ENCODE data around the gene NUP62.
A peak's percentile ranks its signal among the peaks of the same experiment; 100 is the strongest.

The NUP62 gene

DNA sequence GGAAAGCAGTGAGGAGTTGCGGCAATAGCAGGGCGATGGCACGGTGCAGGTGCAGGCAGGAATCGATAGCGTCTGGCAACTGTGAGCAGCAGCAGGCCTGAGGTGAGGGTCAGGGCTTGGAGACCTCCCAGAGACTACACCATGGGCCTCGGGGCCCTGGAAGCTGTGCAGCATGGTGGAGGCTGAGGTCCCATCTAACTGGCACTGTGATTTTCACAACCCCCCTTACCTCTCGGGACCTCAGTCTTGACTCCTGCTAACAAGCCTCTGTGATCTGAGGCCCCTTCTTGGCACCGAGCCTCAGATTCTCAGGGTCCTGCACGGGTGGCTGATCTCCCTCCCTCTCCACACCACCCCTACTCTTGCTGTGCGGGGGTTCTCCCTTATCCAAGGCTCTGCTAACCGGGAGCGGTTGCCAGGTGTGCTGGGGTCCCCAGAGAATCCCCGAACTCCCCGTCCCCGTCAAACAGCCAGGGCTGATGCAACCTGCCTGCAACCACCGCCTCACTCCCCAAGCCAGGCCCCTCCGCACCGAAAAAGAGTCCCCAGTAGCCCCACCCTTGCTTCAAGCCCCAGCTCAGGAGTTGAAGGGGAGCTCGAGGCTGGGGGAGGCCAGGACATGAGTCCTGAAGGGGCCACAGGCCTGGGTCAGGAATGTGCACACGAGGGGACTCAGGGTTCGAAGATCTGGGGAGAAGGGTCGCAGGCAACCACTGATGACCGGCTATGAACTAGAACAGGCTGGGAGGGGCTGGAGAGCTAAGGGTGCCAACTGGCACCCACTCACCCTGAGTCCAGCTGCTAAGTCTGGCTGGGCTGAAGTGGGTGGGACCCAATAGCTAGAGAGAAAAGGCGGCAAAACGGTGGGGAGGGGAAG is 5.1 kb downstream of the NUP62 start:
- Histone ChIP-seq H3K4me3 (ENCODE audit: insufficient read length, low read depth) (no peak overlapping the region), H3K27me3 (ENCODE audit: insufficient read depth, insufficient read length) (no peaks in the 10 kb centered on the region), H3K4me1 (ENCODE audit: insufficient read depth, insufficient read length) (peaks cover 41% of the 10 kb centered on the region), H3K36me3 (ENCODE audit: insufficient read depth, insufficient read length, low read length) (peaks cover 77% of the 10 kb centered on the region), H3K9ac (ENCODE audit: insufficient read length, low read depth) (peak overlapping the region; percentile 13), H3K9me3 (ENCODE audit: insufficient read depth, low read length) (no peaks in the 10 kb centered on the region)
- TF ChIP-seq YY1 (IDR thresholded peaks at IDR 0.05; ENCODE audit: insufficient read depth, insufficient read length) (no peak), SUZ12 (IDR thresholded peaks at IDR 0.05; ENCODE audit: extremely low read depth, insufficient read depth, insufficient read length) (no peak), ZNF274 (IDR thresholded peaks at IDR 0.05; ENCODE audit: low read depth, low read length) (no peak)
- DNase-seq (ENCODE audit: low read depth, low spot score): no peak

DNA sequence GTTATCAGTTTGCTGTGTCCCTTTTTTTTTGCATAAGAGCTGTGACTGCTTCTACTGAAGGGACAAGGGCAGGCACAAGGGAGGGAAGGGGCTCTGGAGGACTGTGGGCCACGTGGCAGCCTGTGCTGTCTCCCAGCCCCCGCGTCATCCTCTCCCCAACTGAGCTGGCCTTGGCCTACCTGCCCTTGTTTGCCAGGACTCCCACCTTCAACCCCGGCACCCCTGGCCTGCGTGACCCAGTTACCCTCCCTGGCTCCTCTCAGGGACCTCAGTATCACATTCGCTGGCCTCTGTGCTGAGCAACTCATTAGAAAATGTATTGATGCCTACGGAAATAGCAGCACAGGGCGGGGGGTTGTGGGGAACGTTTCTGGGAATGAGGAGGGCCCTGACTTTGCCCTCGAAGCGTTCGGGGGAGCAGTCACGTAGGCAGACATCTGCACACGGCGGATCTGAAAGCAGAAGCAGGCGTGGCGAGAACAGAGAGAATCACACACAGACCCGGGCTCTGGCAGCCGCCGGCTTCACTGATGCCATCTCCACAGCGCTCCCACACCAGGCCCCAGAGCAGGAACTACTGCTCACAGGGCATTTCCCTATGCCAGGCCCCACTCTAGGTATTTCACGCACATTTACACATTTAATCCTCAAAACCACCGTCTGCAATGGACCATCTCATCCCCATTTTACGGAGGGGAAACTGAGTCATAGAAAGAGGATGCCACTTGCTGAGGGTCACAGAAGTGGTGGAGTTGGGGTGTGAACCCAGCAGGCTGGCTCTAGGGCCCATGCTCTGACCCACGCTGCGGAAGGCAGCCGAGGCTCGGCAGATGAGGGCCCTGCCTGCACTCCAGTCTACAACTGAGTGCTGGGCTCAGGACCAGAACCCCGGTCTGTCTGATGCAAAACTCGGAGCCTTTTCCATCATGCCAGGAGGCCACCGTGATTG is 6.0 kb downstream of the NUP62 start:
- Histone ChIP-seq H3K4me3 (ENCODE audit: insufficient read length, low read depth) (no peak overlapping the region), H3K36me3 (ENCODE audit: insufficient read depth, insufficient read length, low read length) (peaks cover 84% of the 10 kb centered on the region), H3K9ac (ENCODE audit: insufficient read length, low read depth) (peak overlapping the region; percentile 50), H3K9me3 (ENCODE audit: insufficient read depth, low read length) (no peaks in the 10 kb centered on the region), H3K27me3 (ENCODE audit: insufficient read depth, insufficient read length) (no peaks in the 10 kb centered on the region), H3K4me1 (ENCODE audit: insufficient read depth, insufficient read length) (peaks cover 41% of the 10 kb centered on the region)
- TF ChIP-seq ZNF274 (IDR thresholded peaks at IDR 0.05; ENCODE audit: low read depth, low read length) (no peak), YY1 (IDR thresholded peaks at IDR 0.05; ENCODE audit: insufficient read depth, insufficient read length) (no peak), SUZ12 (IDR thresholded peaks at IDR 0.05; ENCODE audit: extremely low read depth, insufficient read depth, insufficient read length) (no peak)
- no peak for DNase-seq (ENCODE audit: low read depth, low spot score)

DNA sequence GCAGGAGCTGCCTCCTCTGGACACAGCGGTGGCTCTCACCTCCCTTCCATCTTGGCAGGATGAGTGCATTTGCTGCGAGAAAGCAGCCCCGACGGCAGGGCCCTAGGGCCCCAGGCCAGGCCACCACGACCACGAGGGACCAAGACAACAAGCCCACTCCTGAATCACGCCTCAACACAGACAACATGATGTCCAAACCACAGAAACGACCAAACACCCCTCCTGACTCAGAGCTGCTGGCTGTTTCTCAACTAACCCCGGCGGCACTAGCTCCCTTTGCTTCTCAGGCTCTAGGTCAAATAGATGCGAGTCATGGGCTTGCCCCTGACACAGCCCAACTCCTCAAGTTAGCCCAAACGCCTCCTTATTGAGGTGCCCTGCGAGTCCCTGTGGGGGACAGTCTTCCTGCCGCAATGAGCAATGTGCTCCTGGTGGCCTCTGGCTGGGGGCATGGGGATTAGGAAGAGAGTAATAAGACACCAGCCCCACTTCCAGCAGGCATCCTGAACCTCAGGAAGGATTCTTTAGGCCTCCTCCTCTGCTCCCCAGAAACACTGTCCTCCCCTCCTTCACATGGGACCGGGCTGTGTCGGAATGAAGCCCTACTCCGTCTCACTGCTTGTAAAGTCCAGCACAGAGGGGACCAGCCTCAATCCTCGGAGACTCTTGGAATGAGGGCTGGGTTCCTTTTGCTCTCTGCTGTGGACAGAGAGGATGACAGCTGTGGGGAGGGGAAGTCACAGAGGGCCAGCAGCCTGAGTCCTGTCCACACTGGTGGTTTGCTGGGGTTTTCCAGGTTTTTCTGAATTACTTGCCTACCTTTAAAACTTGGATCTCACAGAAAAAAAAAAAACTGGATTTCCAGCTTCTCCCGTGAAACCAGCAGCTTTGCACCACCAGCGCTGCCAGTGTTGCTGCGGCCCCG is 7.2 kb downstream of the NUP62 start:
- no peak for DNase-seq (ENCODE audit: low read depth, low spot score)
- H3K36me3 ChIP-seq (ENCODE audit: insufficient read depth, insufficient read length, low read length): peaks cover 86% of the 10 kb centered on the region

DNA sequence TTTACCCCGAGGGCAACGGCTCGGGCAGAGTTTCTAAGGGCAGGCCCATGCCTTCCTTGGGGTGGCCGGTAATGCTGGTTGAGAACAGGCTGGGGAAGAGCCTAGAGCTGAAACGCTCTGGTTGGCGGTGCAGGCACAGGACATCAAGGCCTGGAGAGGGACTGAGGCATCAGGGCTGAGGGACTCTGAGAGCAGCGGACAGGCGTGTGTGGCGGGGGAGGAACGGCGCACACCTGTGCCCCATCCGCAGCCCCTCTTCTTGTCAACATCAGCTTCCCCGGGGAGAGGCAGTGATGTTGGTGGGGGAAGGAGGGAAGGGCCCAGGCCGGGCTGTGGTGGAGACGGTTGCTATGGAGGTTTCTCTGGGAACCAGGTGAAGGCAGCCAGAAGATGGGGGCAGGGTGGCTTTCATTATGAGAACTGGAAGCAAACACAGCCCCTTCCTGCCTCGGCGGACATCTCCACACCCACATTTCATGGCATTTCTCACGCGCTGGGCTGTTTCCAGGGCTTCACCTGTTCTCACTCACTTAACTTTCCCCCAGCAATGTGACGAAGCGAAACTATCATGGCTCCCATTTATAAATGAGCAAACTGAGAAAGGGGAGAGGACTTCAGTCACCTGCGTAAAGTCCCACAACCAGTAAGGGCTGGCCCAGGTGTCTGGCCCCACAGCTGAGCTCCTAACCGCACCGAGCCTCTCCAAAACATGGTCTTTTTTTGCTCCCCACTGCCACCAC is 8.5 kb downstream of the NUP62 start:
- DNase-seq (ENCODE audit: low read depth, low spot score): no peak
- Histone ChIP-seq H3K9me3 (ENCODE audit: insufficient read depth, low read length) (no peaks in the 10 kb centered on the region), H3K27me3 (ENCODE audit: insufficient read depth, insufficient read length) (no peaks in the 10 kb centered on the region), H3K4me1 (ENCODE audit: insufficient read depth, insufficient read length) (peaks cover 33% of the 10 kb centered on the region), H3K9ac (ENCODE audit: insufficient read length, low read depth) (no peak overlapping the region), H3K36me3 (ENCODE audit: insufficient read depth, insufficient read length, low read length) (peaks cover 84% of the 10 kb centered on the region), H3K4me3 (ENCODE audit: insufficient read length, low read depth) (no peak overlapping the region)
- no peak for TF ChIP-seq YY1 (IDR thresholded peaks at IDR 0.05; ENCODE audit: insufficient read depth, insufficient read length)
- no peak for TF ChIP-seq ZNF274 (IDR thresholded peaks at IDR 0.05; ENCODE audit: low read depth, low read length)
- TF ChIP-seq SUZ12 (IDR thresholded peaks at IDR 0.05; ENCODE audit: extremely low read depth, insufficient read depth, insufficient read length): no peak

More for the DNA sequence above, 7.2 kb downstream of the NUP62 start:
- H3K9me3 ChIP-seq (ENCODE audit: insufficient read depth, low read length): no peaks in the 10 kb centered on the region
- peaks cover 36% of the 10 kb centered on the region for H3K4me1 ChIP-seq (ENCODE audit: insufficient read depth, insufficient read length)
- TF ChIP-seq YY1 (IDR thresholded peaks at IDR 0.05; ENCODE audit: insufficient read depth, insufficient read length): no peak
- TF ChIP-seq ZNF274 (IDR thresholded peaks at IDR 0.05; ENCODE audit: low read depth, low read length): no peak
- TF ChIP-seq SUZ12 (IDR thresholded peaks at IDR 0.05; ENCODE audit: extremely low read depth, insufficient read depth, insufficient read length): no peak
- no peaks in the 10 kb centered on the region for H3K27me3 ChIP-seq (ENCODE audit: insufficient read depth, insufficient read length)
- no peak overlapping the region for H3K4me3 ChIP-seq (ENCODE audit: insufficient read length, low read depth)
- no peak overlapping the region for H3K9ac ChIP-seq (ENCODE audit: insufficient read length, low read depth)

DNA sequence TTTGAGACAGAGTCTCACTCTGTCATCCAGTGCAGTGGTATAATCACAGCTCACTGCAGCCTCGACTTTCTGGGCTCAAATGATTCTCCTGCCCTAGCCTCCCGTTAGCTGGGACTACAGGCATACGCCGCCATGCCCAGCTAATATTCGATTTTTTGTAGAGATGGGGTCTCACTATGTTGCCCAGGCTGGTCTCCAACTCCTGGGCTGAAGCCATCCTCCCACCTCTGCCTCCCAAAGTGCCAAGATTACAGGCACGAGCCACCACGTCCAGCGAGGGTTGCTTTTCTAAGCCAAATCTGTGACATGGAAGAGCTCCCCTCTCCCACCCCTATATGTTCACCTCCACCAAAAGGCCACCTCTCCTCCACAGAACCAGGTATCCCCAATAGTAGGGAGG is 11.2 kb downstream of the NUP62 start:
- peaks cover 85% of the 10 kb centered on the region for H3K36me3 ChIP-seq (ENCODE audit: insufficient read depth, insufficient read length, low read length)
- H3K27me3 ChIP-seq (ENCODE audit: insufficient read depth, insufficient read length): no peaks in the 10 kb centered on the region
- no peak for DNase-seq (ENCODE audit: low read depth, low spot score)
- H3K4me1 ChIP-seq (ENCODE audit: insufficient read depth, insufficient read length): peaks cover 22% of the 10 kb centered on the region
- H3K9ac ChIP-seq (ENCODE audit: insufficient read length, low read depth): no peak overlapping the region
- H3K4me3 ChIP-seq (ENCODE audit: insufficient read length, low read depth): no peak overlapping the region
- H3K9me3 ChIP-seq (ENCODE audit: insufficient read depth, low read length): no peaks in the 10 kb centered on the region
- no peak for TF ChIP-seq ZNF274 (IDR thresholded peaks at IDR 0.05; ENCODE audit: low read depth, low read length)
- TF ChIP-seq YY1 (IDR thresholded peaks at IDR 0.05; ENCODE audit: insufficient read depth, insufficient read length): no peak
- no peak for TF ChIP-seq SUZ12 (IDR thresholded peaks at IDR 0.05; ENCODE audit: extremely low read depth, insufficient read depth, insufficient read length)
